ENCODE measurements around the gene FHL3. TPM values are rescaled to one million over a fixed set of nuclear protein-coding genes. Genes with fewer than 3 reads are reported as not detected.
A peak's percentile ranks its signal among the peaks of the same experiment; 100 is the strongest.

Gene FHL3
- total and polyA plus RNA-seq, 5 donors = 8.1 to 15.6 (median 9.5) TPM

DNA sequence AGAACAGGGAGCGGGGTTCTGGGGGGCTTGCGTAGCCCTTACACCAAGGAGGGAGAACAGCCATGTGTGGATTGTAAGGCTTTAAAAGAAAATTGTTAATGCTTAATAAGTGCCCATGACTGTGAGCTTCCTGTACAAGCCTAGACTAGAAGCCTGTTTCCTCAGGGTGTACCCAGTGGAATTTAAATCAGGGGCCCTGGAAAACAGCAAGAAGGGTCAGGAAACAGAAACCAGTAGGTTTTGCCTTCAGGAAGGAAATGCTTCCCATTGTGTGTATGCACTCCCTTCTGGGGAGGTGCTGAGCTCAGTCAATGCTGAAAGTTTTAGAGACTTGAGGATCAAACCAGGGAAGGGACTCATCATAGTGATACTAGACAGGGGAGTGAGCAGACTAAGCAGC, 19.9 kb upstream of the FHL3 start:
- no peak for DNase-seq
- ATAC-seq = no peak
- 95% methylated on average over 2 of the region's 2 CpGs for WGBS
- peaks cover 12% of the 10 kb centered on the region for H3K4me1 ChIP-seq (ENCODE audit: control insufficient read depth, insufficient read depth, low read length)
- no peaks in the 10 kb centered on the region for H3K9me3 ChIP-seq (ENCODE audit: control insufficient read depth, low read length)
- intact Hi-C loops (cut with DNase I) = loop anchor here in 1 of 4 donors (10.0 kb wide), 1 partner anchor 810 kb away; no protein-coding TSS in a partner anchor
- H3K4me3 ChIP-seq (ENCODE audit: low read length) = no peak overlapping the region
- no peaks in the 10 kb centered on the region for H3K27me3 ChIP-seq (ENCODE audit: control insufficient read depth, insufficient read depth)
- no peak overlapping the region for H3K27ac ChIP-seq (ENCODE audit: low read length)

DNA sequence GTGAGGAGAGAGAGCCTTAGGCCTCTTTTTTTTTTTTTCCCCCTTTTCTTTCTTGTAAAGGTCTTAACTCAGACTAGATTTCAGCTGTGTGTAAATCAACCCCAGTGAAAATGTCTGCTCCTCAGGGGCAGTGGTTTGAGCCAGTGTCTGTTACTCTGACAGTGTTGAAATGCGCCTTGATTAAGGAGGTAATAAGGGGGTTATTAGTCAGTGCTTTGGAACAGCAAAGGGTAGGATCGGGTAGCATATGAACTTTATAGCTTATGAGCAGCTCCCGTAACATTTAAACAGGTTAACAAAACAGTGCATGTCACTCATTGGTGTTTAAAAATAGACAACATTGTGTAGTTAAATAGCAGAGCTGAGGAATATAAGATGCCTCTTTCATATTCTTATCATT, 17.5 kb upstream of the FHL3 start:
- H3K9me3 ChIP-seq (ENCODE audit: control insufficient read depth, low read length) = no peaks in the 10 kb centered on the region
- WGBS = 86% methylated on average over 3 of the region's 3 CpGs
- no peaks in the 10 kb centered on the region for H3K4me1 ChIP-seq (ENCODE audit: control insufficient read depth, insufficient read depth, low read length)
- no peak overlapping the region for H3K27ac ChIP-seq (ENCODE audit: low read length)
- no peaks in the 10 kb centered on the region for H3K27me3 ChIP-seq (ENCODE audit: control insufficient read depth, insufficient read depth)
- DNase-seq (no peak), ATAC-seq (no peak)
- no peak overlapping the region for H3K4me3 ChIP-seq (ENCODE audit: low read length)
- intact Hi-C loops (cut with DNase I) = loop anchor here in 1 of 4 donors (10.0 kb wide), 1 partner anchor 812 kb away; no protein-coding TSS in a partner anchor

DNA sequence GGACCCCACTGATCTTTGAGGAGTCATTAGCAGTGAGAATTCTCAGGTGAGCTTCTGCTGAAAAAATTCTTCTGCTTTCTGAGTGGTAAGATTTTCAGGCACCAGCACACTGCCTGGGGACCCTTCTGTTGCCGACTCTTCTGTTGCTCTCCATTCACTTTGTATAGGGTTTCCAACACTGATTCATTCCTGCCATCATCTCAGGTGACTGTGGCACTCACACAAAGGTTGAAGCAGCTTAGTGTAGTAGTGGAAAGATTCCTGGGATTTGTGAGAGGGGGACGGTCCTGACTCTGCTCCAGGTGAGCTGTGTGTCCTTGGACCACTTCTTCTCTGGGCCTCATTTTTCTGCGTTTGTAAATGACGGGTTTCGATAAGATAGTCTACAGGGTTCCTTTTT, 16.7 kb upstream of the FHL3 start:
- DNase-seq (no peak), ATAC-seq (no peak)
- intact Hi-C loops (cut with DNase I) = loop anchor here in 1 of 4 donors (10.0 kb wide), 1 partner anchor 813 kb away; no protein-coding TSS in a partner anchor
- Histone ChIP-seq H3K4me1 (ENCODE audit: control insufficient read depth, insufficient read depth, low read length) (no peaks in the 10 kb centered on the region), H3K27ac (ENCODE audit: low read length) (no peak overlapping the region), H3K27me3 (ENCODE audit: control insufficient read depth, insufficient read depth) (no peaks in the 10 kb centered on the region), H3K9me3 (ENCODE audit: control insufficient read depth, low read length) (no peaks in the 10 kb centered on the region), H3K4me3 (ENCODE audit: low read length) (no peak overlapping the region)
- 92% methylated on average over 5 of the region's 5 CpGs for WGBS

DNA sequence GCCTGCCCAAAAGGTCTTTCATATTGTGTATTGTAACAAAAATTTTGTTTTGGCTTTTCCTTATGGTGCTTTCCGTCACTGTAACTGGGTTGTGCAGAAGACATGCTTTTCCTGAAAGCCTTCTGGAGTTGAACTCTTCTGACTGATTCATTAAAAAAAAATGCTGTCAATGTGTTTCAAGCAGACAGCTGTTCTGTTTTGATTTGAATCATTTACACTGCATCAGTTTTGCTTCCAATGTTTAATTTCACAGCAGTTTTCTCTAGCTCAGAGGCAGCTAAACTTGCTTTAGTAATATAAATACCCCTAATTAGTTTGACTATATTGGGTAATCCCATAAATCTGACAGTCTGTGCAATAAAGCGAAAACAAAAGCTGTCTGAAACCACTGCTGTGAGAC, 15.1 kb upstream of the FHL3 start:
- no peaks in the 10 kb centered on the region for H3K9me3 ChIP-seq (ENCODE audit: control insufficient read depth, low read length)
- H3K27ac ChIP-seq (ENCODE audit: low read length) = no peak overlapping the region
- intact Hi-C loops (cut with DNase I) = loop anchor here in 1 of 4 donors (10.0 kb wide), 1 partner anchor 814 kb away; no protein-coding TSS in a partner anchor
- DNase-seq (no peak), ATAC-seq (no peak)
- 92% methylated on average over 2 of the region's 2 CpGs for WGBS
- no peaks in the 10 kb centered on the region for H3K27me3 ChIP-seq (ENCODE audit: control insufficient read depth, insufficient read depth)
- H3K4me1 ChIP-seq (ENCODE audit: control insufficient read depth, insufficient read depth, low read length) = peaks cover 1% of the 10 kb centered on the region
- no peak overlapping the region for H3K4me3 ChIP-seq (ENCODE audit: low read length)

DNA sequence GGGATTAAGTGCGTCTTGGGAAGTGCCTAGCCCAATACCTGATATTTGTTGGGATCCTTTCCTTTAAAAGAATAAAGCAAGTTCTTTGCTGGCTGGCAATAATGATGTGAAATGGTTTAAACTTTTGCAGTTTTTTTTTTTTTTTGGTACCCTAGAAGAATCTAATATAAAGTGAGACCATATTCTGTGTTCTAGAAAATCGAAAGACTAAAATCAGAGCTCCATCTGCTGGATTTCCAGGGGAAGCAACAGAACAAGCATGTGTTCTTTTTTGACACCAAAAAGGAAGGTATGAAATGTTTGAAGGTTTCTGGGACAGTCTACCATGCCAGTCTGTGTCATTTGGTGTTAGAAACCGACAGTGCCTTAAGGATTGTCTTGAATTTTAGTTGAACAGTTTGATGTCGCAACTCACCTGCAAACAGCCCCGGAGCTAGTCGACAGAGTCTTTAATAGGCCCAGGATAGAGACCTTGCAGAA, 13.6 kb upstream of the FHL3 start:
- Histone ChIP-seq H3K4me3 (ENCODE audit: low read length) (no peak overlapping the region), H3K4me1 (ENCODE audit: control insufficient read depth, insufficient read depth, low read length) (peaks cover 1% of the 10 kb centered on the region), H3K27me3 (ENCODE audit: control insufficient read depth, insufficient read depth) (no peaks in the 10 kb centered on the region), H3K9me3 (ENCODE audit: control insufficient read depth, low read length) (no peaks in the 10 kb centered on the region), H3K27ac (ENCODE audit: low read length) (no peak overlapping the region)
- WGBS = 74% methylated on average over 6 of the region's 6 CpGs
- DNase-seq = no peak
- intact Hi-C loops (cut with DNase I) = no loop called here
- ATAC-seq = no peak

DNA sequence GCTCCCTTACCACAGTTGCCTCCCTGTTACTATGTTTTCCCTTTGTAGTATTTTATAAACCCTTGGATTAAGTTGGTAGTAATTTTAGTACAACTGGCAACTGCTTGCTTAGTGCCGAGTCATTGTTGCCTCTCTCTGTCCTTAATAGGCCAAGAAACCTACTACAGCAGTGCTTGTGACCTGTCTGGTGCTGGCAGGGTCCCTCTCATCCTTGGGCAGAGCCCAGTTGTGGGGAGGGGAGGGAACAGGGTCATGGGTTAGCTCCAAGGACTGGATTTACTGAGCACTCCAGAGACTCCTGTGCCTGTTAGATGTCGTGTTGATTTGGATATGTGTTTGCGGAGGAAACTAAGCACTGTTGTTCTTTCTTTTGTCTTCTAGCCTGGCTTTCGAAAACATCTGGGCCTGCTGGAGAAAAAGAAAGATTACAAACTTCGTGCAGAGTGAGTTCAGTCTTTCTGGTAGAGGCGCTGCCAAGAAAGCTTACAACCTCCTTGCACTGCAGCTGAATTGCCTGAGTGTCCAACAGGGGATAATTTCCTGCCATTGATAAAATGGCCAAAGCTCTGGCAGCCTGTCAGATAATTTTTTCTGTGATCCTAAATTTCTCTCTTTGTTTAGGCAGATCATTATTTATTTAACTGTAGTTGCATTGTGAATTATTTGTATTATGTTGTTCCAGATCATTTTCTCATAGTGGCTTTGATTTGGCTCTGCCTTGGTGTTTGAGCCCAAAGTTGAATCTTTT, 10.8 kb upstream of the FHL3 start:
- peak overlapping the region; percentile 68 for H3K27ac ChIP-seq (ENCODE audit: low read length)
- no peak overlapping the region for H3K4me3 ChIP-seq (ENCODE audit: low read length)
- ATAC-seq (peak in 1 of 2 donors; percentile 9), DNase-seq (no peak)
- intact Hi-C loops (cut with DNase I) = no loop called here
- WGBS = 27% methylated on average over 6 of the region's 6 CpGs
- peaks cover 1% of the 10 kb centered on the region for H3K4me1 ChIP-seq (ENCODE audit: control insufficient read depth, insufficient read depth, low read length)
- H3K9me3 ChIP-seq (ENCODE audit: control insufficient read depth, low read length) = no peaks in the 10 kb centered on the region
- no peaks in the 10 kb centered on the region for H3K27me3 ChIP-seq (ENCODE audit: control insufficient read depth, insufficient read depth)

DNA sequence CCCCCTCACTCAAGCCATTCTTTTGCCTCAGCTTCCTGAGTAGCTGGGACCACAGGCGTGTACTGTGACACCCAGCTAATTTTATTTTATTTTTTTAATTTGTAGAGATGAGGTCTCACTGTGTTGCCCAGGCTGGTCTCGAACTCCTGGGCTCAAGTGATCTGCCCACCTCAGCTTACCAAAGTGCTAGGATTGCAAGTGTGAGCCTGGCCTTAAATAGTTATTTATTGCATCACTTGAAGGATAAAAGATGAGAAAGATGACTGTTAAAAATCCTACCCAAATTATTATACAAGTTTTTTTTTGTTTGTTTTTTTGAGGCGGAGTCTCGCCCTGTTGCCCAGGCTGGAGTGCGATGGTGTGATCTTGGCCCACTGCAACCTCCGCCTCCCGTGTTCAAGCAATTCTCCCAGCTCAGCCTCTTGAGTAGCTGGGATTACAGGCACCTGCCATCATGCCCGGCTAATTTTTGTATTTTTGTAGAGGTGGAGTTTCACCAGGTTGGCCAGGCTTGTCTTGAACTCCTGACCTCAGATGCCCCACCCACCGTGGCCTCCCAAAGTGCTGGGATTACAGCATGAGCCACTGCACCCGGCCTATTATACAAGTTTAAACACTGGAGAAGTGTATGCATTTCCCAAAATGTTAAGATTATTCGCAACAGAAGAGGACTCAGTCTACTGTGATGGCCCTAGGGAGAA, 9.6 kb upstream of the FHL3 start:
- 83% methylated on average over 11 of the region's 11 CpGs for WGBS
- Histone ChIP-seq H3K4me3 (ENCODE audit: low read length) (no peak overlapping the region), H3K4me1 (ENCODE audit: control insufficient read depth, insufficient read depth, low read length) (peaks cover 1% of the 10 kb centered on the region), H3K9me3 (ENCODE audit: control insufficient read depth, low read length) (no peaks in the 10 kb centered on the region), H3K27me3 (ENCODE audit: control insufficient read depth, insufficient read depth) (no peaks in the 10 kb centered on the region), H3K27ac (ENCODE audit: low read length) (no peak overlapping the region)
- DNase-seq (no peak), ATAC-seq (no peak)
- intact Hi-C loops (cut with DNase I) = no loop called here

DNA sequence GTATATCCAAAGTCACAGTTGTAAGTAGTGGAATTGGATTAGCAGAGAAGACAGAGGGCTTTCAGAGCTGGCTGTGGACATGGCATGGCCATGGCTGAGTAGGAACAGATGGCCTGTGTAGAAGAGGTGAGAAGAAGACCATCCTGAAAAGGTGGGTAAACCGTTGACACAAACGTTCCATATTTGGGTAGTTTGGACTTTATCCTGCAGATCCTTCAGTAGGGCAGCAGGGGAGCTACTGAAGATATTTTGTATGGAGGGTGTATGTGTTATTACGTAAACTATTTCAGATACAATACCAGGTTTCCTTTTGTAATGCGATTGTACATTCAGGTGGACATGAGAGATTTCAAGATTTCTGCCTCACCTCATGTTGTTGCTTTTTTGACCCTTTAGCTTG, 8.9 kb upstream of the FHL3 start:
- ATAC-seq (no peak), DNase-seq (no peak)
- intact Hi-C loops (cut with DNase I) = no loop called here
- H3K4me3 ChIP-seq (ENCODE audit: low read length) = no peak overlapping the region
- H3K9me3 ChIP-seq (ENCODE audit: control insufficient read depth, low read length) = no peaks in the 10 kb centered on the region
- H3K27me3 ChIP-seq (ENCODE audit: control insufficient read depth, insufficient read depth) = no peaks in the 10 kb centered on the region
- peaks cover 1% of the 10 kb centered on the region for H3K4me1 ChIP-seq (ENCODE audit: control insufficient read depth, insufficient read depth, low read length)
- WGBS = 53% methylated on average over 4 of the region's 4 CpGs
- H3K27ac ChIP-seq (ENCODE audit: low read length) = no peak overlapping the region

DNA sequence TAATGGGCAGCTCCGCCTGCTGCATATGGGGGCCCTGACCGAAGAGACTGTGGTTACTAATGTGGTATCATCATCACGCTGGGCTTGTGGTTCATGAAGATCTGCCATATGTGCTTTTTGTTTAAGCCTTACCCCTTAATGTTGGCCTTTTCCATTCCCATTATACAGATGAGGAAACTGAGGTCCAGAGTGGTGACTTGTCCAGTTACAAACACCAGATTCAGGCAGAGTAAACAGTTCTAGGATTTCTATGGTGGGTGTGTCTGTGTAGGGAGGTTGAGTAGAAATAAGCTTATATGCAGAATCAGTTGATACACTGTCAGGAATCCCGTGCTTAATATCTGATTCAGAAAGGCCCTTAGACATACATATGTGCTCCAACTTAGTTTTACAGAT, 7.9 kb upstream of the FHL3 start:
- Histone ChIP-seq H3K4me3 (ENCODE audit: low read length) (peak overlapping the region; percentile 97), H3K27ac (ENCODE audit: low read length) (peak overlapping the region; percentile 99), H3K4me1 (ENCODE audit: control insufficient read depth, insufficient read depth, low read length) (peaks cover 1% of the 10 kb centered on the region), H3K9me3 (ENCODE audit: control insufficient read depth, low read length) (no peaks in the 10 kb centered on the region), H3K27me3 (ENCODE audit: control insufficient read depth, insufficient read depth) (no peaks in the 10 kb centered on the region)
- no peak for DNase-seq
- no peak for ATAC-seq
- intact Hi-C loops (cut with DNase I) = no loop called here
- 12% methylated on average over 4 of the region's 4 CpGs for WGBS

DNA sequence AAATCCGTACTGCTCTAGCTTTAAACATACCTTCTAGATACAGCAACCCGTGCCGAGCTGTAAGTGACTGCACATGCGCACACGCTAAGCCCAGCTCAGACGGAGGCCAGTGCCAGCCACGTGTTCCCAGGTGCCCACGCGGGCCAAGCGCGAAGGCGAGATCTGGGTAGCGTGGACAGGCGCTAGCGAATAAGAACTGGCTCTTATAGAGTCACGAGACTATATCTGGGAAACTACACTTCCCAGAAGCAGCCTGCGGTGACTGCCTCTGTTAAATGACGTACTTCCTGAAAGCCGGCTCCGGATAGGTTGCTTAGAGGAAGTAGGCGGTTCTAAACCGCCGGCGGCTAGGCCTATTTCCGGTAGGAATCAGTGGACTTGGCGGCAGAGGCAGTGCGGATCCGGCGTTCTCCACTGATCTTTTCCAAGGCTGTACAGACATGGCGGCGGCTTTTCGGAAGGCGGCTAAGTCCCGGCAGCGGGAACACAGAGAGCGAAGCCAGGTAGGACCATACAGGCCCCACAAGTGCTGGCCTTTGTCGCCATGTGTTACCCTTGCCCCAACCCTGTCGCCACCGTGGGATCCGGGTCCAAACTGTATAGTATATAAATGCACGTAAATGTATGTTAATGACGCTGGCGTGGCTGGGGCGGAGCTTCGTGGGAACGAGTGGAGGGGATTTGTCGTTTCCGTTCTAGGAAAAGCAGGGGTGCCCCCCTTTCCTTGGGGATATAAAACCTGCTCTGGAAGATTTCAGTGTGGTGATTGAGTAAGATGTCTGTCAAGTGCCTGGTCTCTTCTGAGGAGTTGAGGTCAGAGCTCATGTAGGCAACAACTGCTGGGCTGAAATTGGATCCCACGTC, 7.3 kb upstream of the FHL3 start, which contains the start of gene UTP11:
Gene UTP11 (plus strand): TSS at position 372 of the 864 bp plus-strand sequence. CDS start 69 bp downstream, at position 441.
- WGBS = 2% methylated on average over 49 of the region's 49 CpGs
- intact Hi-C loops (cut with DNase I) = no loop called here
- Histone ChIP-seq H3K4me3 (ENCODE audit: low read length) (peak within 1 kb of the TSS; percentile 97), H3K27me3 (ENCODE audit: control insufficient read depth, insufficient read depth) (no peaks in the 10 kb centered on the region), H3K27ac (ENCODE audit: low read length) (peak within 1 kb of the TSS; percentile 99), H3K4me1 (ENCODE audit: control insufficient read depth, insufficient read depth, low read length) (peaks cover 1% of the 10 kb centered on the region), H3K9me3 (ENCODE audit: control insufficient read depth, low read length) (no peaks in the 10 kb centered on the region)
- DNase-seq (peak; percentile 93 to 97 (median 96)), ATAC-seq (peak; percentile 97 to 98)
